GM12873 (cell line): Measurements from ENCODE around the gene POLG2.

Experiments used
- TF ChIP-seq, protein P1 (sequence below): IDR thresholded peaks from 2 replicates; pipeline ENCODE4 v1.5.1; 2012; ENCODE audit warnings: low read depth, mild to moderate bottlenecking, moderate library complexity, low read length, control low read depth; ENCODE audit not compliant: insufficient read depth; ENCODE audit errors: missing control alignments

POLG2 gene

DNA sequence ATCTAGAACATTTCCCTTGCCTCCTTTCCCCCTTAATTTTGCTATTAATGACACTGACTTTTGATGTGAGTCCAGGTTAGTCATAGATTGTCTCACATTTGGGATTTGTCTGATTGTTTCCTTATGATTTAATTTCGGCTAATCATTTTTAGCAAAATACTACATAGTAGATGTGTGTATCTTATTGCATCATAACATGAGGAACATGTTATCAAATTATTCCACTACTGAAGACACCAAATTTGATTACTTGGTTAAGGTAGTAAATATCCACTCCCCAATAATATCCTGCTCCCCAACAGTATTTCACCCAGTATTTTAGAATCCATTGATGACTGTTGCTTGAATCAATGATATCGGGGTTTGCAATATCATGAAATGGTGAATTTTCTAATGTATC, 2.7 kb downstream of the POLG2 start:
- TF ChIP-seq, protein P1, sequence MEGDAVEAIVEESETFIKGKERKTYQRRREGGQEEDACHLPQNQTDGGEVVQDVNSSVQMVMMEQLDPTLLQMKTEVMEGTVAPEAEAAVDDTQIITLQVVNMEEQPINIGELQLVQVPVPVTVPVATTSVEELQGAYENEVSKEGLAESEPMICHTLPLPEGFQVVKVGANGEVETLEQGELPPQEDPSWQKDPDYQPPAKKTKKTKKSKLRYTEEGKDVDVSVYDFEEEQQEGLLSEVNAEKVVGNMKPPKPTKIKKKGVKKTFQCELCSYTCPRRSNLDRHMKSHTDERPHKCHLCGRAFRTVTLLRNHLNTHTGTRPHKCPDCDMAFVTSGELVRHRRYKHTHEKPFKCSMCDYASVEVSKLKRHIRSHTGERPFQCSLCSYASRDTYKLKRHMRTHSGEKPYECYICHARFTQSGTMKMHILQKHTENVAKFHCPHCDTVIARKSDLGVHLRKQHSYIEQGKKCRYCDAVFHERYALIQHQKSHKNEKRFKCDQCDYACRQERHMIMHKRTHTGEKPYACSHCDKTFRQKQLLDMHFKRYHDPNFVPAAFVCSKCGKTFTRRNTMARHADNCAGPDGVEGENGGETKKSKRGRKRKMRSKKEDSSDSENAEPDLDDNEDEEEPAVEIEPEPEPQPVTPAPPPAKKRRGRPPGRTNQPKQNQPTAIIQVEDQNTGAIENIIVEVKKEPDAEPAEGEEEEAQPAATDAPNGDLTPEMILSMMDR = no peak

DNA sequence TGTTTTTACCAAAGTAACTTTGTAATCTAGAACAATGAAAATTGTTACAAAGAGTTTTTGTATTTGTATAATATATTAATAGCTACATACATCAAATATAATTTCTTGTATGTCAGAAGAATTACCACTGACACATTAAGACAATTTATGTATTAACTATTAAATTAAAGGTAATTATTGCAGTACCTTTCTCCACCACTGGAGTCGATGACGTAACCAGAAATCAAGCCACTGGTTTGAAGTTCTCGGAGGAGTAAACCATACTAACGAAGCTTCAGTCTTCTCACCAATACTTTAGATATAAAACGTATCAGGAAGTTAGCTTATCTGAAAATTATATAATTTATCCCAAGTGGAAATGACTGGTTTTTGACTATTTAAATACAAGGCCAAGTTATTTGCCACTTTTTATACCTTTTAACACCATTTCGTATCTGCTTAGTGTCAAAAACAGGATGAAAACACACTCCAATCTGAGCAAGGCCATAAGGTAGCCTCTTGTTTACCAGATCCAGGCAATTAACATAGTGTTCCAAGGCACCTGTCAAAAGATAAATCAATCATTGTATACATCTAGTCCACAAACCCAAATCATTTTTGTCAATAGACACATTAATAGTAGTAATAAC, 4.3 kb downstream of the POLG2 start:
- TF ChIP-seq, protein P1 = peak; percentile 37

DNA sequence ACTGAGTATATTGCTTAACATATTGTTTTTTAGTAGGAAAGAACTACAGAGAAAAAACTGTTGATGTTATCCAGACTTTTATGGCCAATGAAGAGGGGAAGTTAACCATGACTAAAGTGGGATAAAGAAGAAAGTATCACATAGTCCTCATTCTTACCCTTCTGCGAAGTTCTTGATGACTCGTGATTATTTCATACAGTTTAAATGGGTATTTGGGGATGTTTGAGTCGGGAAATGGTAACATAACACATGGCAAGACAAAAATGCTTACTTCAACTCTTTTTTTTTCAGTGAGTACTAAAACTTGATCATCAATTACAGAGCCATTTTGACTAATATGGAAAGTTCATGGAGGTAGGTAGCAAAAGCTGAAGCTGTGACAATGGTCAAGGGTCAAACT, 4.9 kb downstream of the POLG2 start:
- TF ChIP-seq, protein P1 = no peak

DNA sequence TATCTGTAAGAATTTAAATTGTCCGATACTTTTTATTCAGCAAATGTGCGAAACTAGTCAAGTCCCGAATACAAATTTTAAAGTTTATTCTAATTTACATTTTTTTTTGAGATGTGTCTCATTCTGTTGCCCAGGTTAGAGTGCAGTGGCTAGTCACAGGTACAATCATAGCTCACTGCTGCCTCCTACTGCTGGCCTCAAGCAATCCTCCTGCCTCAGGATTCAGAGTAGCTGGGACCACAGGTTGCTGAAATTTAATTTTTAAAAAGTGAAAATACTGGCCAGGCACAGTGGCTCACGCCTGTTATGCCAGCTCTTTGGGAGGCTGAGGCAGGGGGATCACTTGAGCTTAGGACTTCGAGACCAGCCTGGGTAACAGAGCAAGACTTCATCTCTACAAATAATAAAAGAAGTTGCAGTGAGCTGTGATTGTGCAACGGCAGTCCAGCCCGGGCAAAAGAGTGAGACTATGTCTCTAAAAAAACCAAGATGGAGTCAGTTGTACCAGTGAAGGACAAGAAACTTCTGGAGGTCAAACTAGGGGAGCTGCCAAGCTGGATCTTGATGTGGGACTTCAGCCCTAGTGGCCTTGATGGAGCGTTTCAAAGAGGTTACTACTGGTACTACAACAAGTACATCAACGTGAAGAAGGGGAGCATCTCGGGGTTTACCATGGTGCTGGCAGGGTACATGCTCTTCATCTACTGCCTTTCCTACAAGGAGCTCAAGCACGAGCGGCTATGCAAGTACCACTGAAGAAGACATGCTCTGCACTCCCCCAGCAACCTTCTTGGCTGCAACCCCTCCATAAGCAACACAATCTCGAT, 5.6 kb downstream of the POLG2 start:
- TF ChIP-seq, protein P1 = peak; percentile 74

DNA sequence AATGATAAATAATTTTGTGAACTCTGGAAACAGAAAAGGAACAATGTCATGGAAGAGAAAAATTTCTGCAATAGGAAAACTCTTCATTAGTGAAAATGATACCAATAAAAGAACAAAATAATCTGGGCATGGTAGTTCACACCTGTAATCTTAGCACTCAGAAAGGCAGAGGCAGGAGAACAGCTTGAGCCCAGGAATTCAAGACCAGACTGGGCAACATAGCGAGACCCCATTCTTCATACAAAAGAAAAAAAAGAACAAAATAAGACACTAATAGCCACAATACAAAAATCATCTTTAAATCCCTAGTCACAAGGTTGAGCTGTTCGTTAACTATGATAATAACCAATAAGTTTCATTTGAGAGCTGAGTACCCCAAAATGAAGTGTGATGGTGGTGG, 8.6 kb downstream of the POLG2 start:
- TF ChIP-seq, protein P1 = no peak

DNA sequence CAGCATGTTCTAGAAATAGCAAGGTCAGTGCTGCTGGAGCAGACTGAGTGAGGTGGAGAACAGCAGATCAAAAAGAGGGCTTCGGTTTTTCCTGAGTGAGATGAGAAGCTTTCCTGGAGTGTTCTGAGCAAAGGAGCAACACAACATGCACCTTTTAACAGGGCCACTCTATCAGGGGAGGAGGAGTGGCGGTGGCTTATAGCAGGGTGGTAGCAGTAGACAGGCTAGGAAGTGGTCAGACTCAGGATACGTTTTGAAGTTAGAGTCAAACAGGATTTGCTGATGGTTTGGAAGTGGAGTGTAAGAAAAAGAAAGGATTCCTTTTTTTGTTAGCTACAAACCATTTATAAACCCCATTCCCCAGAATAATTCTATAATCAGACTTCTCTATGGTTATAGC, 12.5 kb downstream of the POLG2 start:
- TF ChIP-seq, protein P1 = no peak

DNA sequence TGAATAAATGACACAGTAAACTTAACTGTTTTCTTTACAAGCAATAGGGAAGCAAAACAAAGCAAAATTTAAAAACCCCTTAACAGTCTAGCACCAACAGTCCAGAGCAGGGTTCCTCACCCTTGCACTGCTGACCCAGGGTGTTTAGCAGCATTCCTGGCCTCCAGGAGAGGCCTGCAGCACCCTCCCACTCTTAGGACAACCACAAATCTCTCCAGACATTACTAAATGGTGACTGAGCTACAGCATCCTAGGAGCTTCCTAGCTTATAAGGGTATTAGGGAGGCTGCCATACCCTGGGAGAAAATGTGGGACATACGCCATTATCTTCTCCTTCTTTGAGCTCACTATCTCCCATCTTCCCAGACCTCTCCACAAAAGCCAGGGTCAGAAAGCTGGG, 15.9 kb downstream of the POLG2 start:
- TF ChIP-seq, protein P1 = no peak
